ENCODE data around the gene SOCS3. TPM values are rescaled to one million over a fixed set of nuclear protein-coding genes. Genes with fewer than 3 reads are reported as not detected.
"Not testable (repeated sequence)": the region's sequence is repeated elsewhere in the genome, so short reads cannot be mapped to it uniquely, and the experiment has no call there.

SOCS3 gene
- total RNA-seq, 4 donors from 2014 or later = 12.5 to 45.0 (median 13.0) TPM

DNA sequence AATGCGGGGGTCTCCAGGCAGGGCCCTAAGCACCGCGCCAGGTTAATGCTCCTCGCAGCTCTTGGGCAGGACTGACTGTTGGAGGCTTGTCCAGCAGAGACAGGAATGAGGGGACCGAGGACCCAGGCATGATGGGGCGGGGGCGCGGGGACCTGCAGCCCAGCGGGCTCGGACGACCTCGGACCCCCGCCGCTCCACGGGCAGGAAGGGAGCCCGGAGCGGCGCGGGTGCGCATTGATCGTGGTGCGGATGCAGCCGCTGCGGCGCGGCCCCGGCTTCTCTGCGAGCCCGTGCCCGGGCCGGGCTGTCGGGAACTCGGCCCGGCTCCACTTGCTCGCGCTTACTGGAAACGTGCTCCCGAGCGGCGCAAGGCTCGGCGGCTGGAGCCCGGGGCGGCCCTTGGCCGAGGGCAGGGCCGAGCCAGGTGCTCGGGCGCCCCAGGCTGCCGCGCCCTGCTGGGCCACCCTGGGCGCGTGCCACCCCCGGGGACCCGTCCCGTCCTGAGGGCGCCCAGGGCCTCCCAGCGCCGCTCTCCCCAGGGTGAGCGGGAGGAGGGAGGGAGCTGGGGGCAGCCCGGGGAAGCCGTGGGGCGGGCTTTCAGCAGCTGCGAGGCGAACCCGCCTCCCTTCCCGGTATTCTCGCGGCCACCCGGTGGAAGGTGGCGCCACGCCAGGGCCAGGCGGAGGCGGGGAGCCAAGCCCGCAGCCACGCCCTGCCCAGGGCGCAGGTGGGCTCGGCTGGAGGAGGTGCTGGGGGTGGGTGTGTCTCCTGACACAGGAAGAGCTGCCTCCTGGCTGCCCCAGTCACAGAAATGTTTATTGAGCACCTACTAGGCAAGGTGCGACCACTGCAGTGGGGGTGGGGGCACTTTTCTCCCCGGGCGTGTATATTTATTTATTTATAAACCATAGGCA is 45.9 kb downstream of the SOCS3 start:
- TF ChIP-seq, protein P1, sequence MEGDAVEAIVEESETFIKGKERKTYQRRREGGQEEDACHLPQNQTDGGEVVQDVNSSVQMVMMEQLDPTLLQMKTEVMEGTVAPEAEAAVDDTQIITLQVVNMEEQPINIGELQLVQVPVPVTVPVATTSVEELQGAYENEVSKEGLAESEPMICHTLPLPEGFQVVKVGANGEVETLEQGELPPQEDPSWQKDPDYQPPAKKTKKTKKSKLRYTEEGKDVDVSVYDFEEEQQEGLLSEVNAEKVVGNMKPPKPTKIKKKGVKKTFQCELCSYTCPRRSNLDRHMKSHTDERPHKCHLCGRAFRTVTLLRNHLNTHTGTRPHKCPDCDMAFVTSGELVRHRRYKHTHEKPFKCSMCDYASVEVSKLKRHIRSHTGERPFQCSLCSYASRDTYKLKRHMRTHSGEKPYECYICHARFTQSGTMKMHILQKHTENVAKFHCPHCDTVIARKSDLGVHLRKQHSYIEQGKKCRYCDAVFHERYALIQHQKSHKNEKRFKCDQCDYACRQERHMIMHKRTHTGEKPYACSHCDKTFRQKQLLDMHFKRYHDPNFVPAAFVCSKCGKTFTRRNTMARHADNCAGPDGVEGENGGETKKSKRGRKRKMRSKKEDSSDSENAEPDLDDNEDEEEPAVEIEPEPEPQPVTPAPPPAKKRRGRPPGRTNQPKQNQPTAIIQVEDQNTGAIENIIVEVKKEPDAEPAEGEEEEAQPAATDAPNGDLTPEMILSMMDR (IDR thresholded peaks at IDR 0.05) = no peak
- TF ChIP-seq POLR2A (IDR thresholded peaks at IDR 0.05) = no peak
- 4 to 6% methylated on average over 32 to 46 of the region's 80 CpGs for WGBS, 2 donors
- intact Hi-C loops (cut with DNase I; ENCODE audit: low total_unique reads) = no loop called here
- DNase-seq (ENCODE audit: low spot score in 2 of 2) = peak in 1 of 2 donors; percentile 94
- H3K4me3 ChIP-seq (ENCODE audit: low read depth, poor library complexity, severe bottlenecking) = no peak overlapping the region

- intact Hi-C loops (cut with DNase I; ENCODE audit: low total_unique reads); H3K4me3 ChIP-seq (ENCODE audit: low read depth, poor library complexity, severe bottlenecking); DNase-seq (ENCODE audit: low spot score in 2 of 2): not testable (repeated sequence)
- WGBS, 2 donors = 87 to 90% methylated on average over 12 of the region's 12 CpGs
Observed at GRCh38 chr17:78309659-78310255, 50.1 kb downstream of the SOCS3 start.

GRCh38 chr17:78307887-78308638 is 51.8 kb downstream of the SOCS3 start:
- intact Hi-C loops (cut with DNase I; ENCODE audit: low total_unique reads) = no loop called here
- 60 to 64% methylated on average over 11 to 12 of the region's 13 CpGs for WGBS, 2 donors
- no peak for DNase-seq (ENCODE audit: low spot score in 2 of 2)
- no peak overlapping the region for H3K4me3 ChIP-seq (ENCODE audit: low read depth, poor library complexity, severe bottlenecking)
- TF ChIP-seq POLR2A (IDR thresholded peaks at IDR 0.05) = no peak
- TF ChIP-seq, protein P1 (IDR thresholded peaks at IDR 0.05) = no peak

DNA sequence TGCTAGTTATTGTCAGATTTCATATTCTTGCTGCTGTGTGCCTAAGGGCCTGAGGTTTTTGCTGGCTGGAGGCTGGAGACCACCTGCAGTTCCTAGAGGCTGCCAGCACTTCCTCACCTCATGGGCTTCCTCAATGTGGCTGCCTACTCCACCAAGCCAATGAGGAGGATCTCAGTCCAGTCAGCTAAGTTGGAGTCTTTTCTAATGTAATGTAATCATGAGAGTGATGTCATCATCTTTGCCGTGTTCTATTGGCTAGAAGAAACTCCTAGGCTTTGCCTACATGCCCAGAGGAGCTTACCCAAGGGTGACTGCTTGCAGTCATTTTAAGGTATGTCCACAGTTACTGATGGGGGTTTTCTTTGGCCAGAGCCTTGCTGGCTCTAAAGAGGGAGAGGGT is 53.0 kb downstream of the SOCS3 start:
- intact Hi-C loops (cut with DNase I; ENCODE audit: low total_unique reads) = no loop called here
- no peak overlapping the region for H3K4me3 ChIP-seq (ENCODE audit: low read depth, poor library complexity, severe bottlenecking)
- no peak for TF ChIP-seq POLR2A (IDR thresholded peaks at IDR 0.05)
- TF ChIP-seq, protein P1 (IDR thresholded peaks at IDR 0.05) = no peak
- no peak for DNase-seq (ENCODE audit: low spot score in 2 of 2)
- 61 to 78% methylated on average over 1 of the region's 1 CpG for whole genome bisulfite sequencing, 2 donors

Other genes starting within 250 kb of the SOCS3 start
- gene TMC6, start 231.3 kb downstream of the SOCS3 start, total RNA-seq = 10 to 100 TPM; 31.6 to 44.8 (median 39.0) TPM
- 1 to 10 TPM; 1.5 to 2.7 (median 1.7) TPM for gene TMC8, start 229.3 kb downstream of the SOCS3 start, total RNA-seq
- gene C17orf99, start 213.7 kb downstream of the SOCS3 start, total RNA-seq = 1 to 10 TPM in 1 of 4 donors, under 1 TPM in 3; 0.42 to 1.6 (median 0.62) TPM
- gene SYNGR2, start 191.5 kb downstream of the SOCS3 start, total RNA-seq = 100 to 1,000 TPM in 3 of 4 donors, 10 to 100 TPM in 1; 97.9 to 169 (median 144) TPM
- 1 to 10 TPM; 1.7 to 4.1 (median 2.9) TPM for gene TK1, start 173.0 kb downstream of the SOCS3 start, total RNA-seq
- 10 to 100 TPM; 41.4 to 77.7 (median 59.7) TPM for gene AFMID, start 172.7 kb downstream of the SOCS3 start, total RNA-seq
- gene BIRC5, start 145.8 kb downstream of the SOCS3 start, total RNA-seq = 1 to 10 TPM; 1.8 to 6.7 (median 3.9) TPM
- gene TMEM235, start 128.4 kb downstream of the SOCS3 start, total RNA-seq = not detected
- gene PGS1, start 18.6 kb upstream of the SOCS3 start, total RNA-seq = 10 to 100 TPM; 30.4 to 40.3 (median 39.9) TPM
- 10 to 100 TPM in 1 of 4 donors, 1 to 10 TPM in 2, under 1 TPM in 1; 0.89 to 15.4 (median 3.8) TPM for gene DNAH17, start 217.3 kb upstream of the SOCS3 start, total RNA-seq

Data from lower leg skin (tissue), 4 donors.